Measurements from ENCODE around the gene HRK.
"Not testable (repeated sequence)": the region's sequence is repeated elsewhere in the genome, so short reads cannot be mapped to it uniquely, and the experiment has no call there.

HRK gene

DNA sequence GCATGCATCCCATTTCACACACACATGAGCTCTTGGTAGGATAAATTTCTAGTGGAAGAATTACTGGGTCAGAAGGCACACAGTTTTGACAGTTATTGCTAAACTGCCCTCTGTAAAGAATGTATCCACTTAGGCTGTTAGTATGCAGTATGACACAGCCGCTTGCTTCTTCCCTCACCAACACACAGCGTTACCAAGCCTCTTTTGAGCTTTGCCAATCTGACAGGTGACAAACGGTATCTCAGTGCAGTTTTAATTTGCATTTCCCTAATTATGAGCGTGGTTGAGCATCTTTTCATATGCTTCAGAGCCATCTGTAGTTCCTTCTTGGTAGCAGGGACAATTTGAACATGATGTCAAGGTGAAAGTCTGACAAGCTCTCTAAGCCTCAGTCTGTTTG is 42.9 kb downstream of the HRK start:
- DNase-seq (ENCODE audit: insufficient read length, low spot score) (no peak), FAIRE-seq (no peak)
- no peak for TF ChIP-seq POLR2A (IDR thresholded peaks at IDR 0.05; ENCODE audit: low read depth, low read length)

DNA sequence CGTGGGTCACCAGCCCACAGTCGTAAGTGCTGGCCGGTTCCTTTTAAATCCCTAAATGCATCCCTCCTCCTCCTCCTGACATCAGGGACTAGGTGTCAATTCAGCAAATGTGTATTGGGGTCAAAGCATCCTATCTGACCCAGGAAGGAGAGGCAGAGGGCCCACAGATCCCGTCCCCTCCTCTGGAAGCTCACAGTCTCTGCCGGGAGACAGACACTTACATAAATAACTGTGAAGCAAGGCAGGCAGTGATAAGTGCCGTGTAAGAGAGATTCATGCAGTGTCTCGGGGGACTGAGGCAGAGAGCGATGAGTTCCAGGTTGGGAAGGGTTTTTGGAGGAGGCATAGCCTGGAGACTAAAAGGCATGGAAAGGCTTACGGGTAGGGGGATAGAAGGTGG is 44.1 kb downstream of the HRK start:
- no peak for DNase-seq (ENCODE audit: insufficient read length, low spot score)
- FAIRE-seq: no peak
- no peak for TF ChIP-seq POLR2A (IDR thresholded peaks at IDR 0.05; ENCODE audit: low read depth, low read length)

DNA sequence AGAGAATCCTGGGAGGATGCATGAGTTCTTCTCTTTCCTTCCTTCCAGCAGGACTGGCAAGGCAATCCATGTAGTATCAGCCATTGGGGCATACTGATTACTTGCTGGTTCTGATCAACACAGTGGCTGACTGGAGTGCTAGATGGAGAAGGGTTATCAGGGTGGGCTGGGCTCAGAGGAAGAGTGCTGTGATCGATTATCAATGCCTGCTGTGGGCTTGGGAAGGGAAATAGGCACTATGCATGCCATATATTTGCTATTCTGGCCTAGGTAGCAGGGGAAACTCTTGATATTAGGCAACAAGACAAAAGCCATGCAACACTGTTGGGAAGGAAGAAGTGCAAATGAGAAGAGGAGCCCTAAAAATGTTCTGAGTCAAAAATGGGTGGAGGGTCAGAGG is 45.8 kb downstream of the HRK start:
- DNase-seq (ENCODE audit: insufficient read length, low spot score) (no peak), FAIRE-seq (no peak)
- TF ChIP-seq POLR2A (IDR thresholded peaks at IDR 0.05; ENCODE audit: low read depth, low read length): no peak

DNA sequence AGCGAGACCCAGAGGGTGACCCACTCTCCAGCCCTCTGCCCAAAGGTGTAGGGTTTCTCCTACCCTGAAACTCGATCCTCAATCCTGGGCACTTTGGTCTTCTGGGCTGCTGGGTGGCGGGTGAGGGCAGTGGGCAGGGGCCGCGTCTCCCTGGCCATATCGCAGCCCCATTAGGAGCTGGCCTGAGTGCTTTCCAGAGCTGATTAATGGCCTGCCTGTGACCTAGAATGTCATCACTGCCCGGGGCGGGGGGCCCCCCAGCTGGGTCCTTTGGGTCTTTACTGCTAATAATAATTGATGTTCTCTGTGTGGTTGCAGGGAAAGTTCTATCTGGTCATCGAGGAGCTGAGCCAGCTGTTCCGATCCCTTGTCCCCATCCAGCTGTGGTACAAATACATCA is 47.8 kb downstream of the HRK start:
- FAIRE-seq (no peak), DNase-seq (ENCODE audit: insufficient read length, low spot score) (no peak)
- TF ChIP-seq POLR2A (IDR thresholded peaks at IDR 0.05; ENCODE audit: low read depth, low read length): no peak

DNA sequence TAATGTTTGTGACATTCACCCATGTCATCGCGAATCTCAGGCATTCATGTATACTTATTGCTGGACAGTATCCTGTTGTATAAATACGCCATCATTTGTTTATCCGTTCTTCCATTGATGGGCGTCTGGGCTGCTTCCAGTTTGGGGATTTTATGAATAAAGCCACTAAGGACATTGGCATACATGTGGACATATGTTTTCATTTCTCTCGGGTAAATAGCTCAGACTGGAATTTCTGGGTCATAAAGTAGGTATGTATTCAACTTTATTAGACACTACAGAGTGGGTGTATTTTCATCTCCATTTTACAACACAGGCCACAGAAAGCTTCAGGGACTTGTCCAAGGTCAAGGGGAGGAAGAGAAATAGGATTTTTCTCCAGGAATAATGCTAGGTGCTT is 48.9 kb downstream of the HRK start:
- no peak for DNase-seq (ENCODE audit: insufficient read length, low spot score)
- TF ChIP-seq POLR2A (IDR thresholded peaks at IDR 0.05; ENCODE audit: low read depth, low read length): no peak
- FAIRE-seq: no peak

DNA sequence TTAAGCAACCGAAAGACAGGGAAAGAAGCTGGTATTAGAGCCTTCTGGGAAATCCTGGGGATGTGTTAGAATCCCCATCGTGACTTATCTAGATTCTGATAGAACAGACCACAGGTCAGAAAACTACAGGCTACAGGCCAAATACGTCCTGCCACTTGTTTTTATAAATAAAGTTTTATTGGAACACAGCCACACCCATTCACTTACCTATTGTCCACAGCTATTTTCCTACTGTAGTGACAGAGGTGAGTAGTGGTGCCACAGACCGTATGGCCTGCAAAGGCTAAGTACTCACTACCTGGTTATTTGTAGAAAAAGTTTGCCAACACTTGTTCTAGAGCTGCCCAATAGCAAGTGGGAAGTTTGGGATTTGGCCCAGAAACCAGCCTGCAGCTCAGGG is 53.8 kb downstream of the HRK start:
- TF ChIP-seq POLR2A (IDR thresholded peaks at IDR 0.05; ENCODE audit: low read depth, low read length): no peak

DNA sequence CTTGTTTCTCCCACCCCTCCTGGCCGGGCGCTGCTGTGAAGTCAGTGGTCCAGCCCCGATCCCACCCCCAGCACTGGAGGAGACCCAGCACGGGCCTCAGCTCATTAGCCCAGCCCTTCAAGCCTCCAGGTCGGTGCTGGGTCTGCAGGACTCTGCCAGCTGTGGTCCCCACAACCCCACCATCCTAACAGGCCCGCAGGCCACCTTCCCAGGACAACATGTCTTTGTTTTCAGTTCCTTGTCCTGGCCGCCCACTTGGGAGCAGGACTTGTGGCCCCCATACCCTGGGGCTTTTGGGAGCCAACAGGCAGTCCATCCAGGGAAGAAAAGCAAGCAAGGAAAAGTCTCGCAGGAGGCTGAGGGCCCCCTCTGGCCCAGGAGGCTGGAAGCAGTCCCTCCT is 60.0 kb downstream of the HRK start:
- DNase-seq (ENCODE audit: insufficient read length, low spot score) (no peak), FAIRE-seq (no peak)
- TF ChIP-seq POLR2A (IDR thresholded peaks at IDR 0.05; ENCODE audit: low read depth, low read length): no peak

More for the DNA sequence above, 53.8 kb downstream of the HRK start:
- FAIRE-seq (no peak), DNase-seq (ENCODE audit: insufficient read length, low spot score) (no peak)

DNA sequence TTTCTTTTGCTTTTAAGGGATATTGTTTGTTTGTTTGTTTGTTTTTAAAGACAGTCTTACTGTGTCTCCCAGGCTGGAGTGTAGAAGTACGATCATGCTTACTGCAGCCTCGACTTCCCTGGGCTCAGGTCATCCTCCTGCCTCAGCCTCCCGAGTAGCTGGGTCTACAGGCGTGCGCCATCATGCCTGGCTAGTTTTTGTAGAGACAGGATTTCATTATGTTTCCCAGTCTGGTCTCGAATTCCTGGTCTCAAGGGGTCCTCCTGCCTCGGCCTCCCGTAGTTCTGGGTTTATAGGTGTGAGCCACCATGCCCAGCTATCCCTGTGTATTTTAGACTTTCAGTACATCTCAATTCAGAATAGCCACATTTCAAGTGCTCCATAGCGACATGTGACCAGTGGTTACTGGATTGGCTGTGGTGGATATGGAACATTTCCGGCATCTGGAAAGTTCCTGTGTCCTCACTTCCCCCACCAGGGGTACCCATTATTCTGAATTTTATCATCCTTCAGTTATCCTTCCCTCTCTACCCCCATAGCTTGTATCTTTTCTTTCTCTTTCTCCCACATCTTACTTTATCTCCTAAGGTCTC is 61.1 kb downstream of the HRK start:
- TF ChIP-seq POLR2A (IDR thresholded peaks at IDR 0.05; ENCODE audit: low read depth, low read length): no peak
- FAIRE-seq (no peak), DNase-seq (ENCODE audit: insufficient read length, low spot score) (no peak)

DNA sequence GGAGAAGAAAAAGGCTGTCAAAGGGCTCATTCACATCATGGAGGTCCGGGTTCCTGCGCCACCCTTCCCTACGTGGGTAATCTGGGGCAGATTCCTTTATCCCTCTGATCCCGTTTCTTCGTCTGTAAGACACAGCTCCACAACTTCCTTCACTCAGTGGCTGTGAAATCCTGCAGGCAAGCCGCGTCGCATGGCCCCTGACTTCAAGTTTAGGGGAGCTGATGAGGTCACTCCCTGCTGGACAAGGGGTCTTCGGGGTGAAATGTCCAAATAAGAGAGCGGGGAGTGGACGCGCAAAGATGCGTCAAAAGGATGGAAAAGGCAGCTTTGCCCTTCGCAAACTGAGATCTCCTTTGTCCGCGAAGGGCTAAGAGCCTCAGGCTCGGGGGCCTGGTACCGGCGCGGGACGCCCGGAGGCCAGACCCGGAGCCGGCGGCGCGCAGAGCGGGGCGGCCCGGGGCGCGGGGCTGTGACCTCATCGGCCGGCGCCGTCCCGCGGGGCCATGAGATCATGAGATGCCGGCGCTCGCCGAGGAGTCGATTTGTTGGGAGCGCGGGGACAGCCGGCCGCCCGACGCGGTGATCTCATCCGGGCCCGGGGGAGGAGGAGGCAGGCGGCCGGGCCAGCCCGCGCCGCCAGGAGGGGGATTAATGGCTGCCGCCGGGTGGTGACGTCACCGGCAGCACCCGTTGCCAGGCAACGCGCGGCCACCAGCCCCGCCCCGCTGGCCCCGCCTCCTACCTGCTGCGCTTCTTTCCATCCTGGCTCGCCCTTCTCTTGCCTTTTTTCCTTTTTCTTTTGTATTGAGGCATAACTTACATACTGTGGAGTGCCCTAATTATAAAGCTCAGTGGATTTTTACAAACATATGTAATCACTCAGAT is 62.1 kb downstream of the HRK start:
- peak; percentile 71 for TF ChIP-seq POLR2A (IDR thresholded peaks at IDR 0.05; ENCODE audit: low read depth, low read length)
- DNase-seq (ENCODE audit: insufficient read length, low spot score) (peak; percentile 97), FAIRE-seq (peak; percentile 15)

DNA sequence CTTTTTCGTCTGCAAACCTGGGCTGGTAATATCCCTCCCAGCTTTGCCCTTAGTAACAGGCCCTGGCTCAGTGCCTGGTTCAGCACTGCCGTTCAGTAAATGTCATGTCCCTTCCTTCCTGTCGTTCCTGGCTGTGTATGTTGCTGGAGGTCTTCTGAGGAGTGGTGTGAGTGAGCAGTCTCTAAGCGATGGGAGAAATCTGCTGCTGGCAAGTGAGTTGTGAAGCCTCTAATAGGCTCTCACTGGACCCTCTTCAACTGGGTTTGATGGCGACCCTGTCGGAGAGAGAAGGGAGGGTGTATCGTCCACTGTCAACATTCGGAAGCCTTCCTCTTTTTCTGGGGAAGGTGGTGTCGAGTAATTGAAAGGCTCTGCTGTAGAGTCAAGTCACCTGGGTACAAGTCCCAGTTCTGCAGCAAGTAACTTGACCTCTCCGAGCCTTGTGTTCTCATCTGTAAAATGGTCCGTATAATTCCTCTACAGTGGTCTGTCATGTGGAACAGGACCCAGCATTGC is 62.8 kb downstream of the HRK start:
- no peak for TF ChIP-seq POLR2A (IDR thresholded peaks at IDR 0.05; ENCODE audit: low read depth, low read length)
- FAIRE-seq (no peak), DNase-seq (ENCODE audit: insufficient read length, low spot score) (no peak)

DNA sequence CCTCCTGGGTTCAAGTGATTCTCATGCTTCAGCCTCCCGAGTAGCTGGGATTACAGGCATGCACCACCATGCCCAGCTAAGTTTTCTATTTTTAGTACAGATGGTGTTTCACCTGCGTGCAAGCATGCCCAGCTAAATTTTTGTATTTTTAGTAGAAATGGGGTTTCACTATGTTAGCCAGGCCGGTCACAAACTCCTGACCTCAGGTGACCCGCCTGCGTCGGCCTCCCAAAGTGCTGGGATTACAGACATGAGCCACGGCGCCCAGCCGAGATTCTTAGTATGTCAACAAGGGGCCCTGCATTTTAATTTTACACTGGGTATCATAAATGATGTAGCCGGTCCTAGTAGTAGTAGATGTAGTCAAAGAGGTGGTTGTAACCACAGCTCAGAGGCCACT is 66.5 kb downstream of the HRK start:
- not testable (repeated sequence) for DNase-seq (ENCODE audit: insufficient read length, low spot score); FAIRE-seq

DNA sequence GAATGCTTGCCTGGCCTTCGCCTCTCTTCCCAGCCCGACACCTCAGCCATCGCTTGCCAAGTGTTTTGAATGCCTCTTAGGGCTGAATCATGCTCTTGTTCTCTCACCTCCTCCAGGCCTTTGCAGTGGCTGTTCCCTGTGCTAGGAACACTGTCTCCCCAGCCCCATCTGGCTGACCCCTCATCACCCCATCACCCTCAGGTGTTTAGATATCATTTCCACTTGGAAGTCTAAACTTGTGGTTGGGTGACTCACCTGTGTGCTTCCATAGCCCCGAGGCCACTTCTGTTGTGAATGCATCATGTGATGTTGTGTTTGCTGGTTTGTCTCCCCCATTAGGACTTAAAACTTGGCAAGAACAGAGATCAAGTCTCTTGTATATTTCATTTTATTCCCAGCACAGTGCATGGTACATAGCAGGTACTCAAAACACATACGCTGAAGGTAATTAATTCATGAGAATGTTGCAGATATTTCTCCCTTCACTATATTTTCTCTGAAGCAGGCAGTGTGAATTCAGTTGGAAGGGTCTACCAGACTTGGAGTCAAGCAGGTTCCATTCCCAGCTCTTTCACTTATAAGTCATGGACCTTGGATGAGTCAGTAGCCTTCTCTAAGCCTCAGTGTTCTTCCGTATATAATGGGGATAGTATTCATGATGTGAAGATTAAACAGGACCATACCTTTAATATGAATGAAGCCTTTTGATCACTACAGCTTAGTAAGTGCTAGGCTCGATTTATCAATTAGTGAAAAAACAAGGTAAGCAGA is 67.8 kb downstream of the HRK start:
- FAIRE-seq (no peak), DNase-seq (ENCODE audit: insufficient read length, low spot score) (peak; percentile 41)
- no peak for TF ChIP-seq POLR2A (IDR thresholded peaks at IDR 0.05; ENCODE audit: low read depth, low read length)

DNA sequence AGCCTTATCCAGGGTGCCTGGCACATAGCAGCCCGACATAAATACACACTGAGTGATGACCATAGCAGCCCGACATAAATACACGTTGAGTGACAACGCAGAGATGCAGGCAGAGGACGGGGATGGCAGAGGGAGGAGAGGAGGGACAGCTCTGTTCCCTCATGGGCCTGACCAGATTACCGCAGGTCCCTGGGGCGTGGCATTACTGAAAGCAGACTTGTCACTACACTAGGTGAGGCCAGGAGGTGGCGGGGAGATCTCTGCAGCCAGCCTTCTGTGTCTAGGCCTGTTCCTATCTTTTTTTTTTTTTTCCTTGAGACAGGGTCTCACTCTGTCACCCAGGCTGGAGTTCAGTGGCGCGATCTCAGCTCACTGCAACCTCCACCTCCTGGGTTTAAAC is 69.0 kb downstream of the HRK start:
- FAIRE-seq (no peak), DNase-seq (ENCODE audit: insufficient read length, low spot score) (no peak)
- no peak for TF ChIP-seq POLR2A (IDR thresholded peaks at IDR 0.05; ENCODE audit: low read depth, low read length)
